Stimulated activated CD4-positive, alpha-beta T cell treated with anti-CD3 and anti-CD28 coated beads, Interleukin-2, amount 100 ng/mL, for 4 hours (primary cell): ENCODE data around the gene PXMP4.

Source experiments
- DNase-seq: peaks from one replicate; pipeline ENCODE4 v3.0.0-alpha.2; 2020; ENCODE audit warnings: low read depth

Gene PXMP4

GRCh38 chr20:33732166-33732970 is 12.3 kb upstream of the PXMP4 start:
- DNase-seq: peak; percentile 71

GRCh38 chr20:33731693-33732165 is 11.6 kb upstream of the PXMP4 start, which contains the start of gene ZNF341:
Gene ZNF341 (plus strand): TSS chr20:33731996. CDS start chr20:33732022, 26 bp downstream.
- peak; percentile 84 for DNase-seq

GRCh38 chr20:33730946-33731692 is 11.0 kb upstream of the PXMP4 start:
- no peak for DNase-seq

GRCh38 chr20:33729101-33729500 is 9.0 kb upstream of the PXMP4 start:
- no peak for DNase-seq

- no peak for DNase-seq
These were observed 8.4 kb upstream of the PXMP4 start for GRCh38 chr20:33728463-33728862.

- DNase-seq: no peak
These were observed 7.7 kb upstream of the PXMP4 start for GRCh38 chr20:33727806-33728205.

GRCh38 chr20:33727115-33727479 is 7.0 kb upstream of the PXMP4 start:
- DNase-seq: no peak

GRCh38 chr20:33725607-33726264 is 5.6 kb upstream of the PXMP4 start:
- DNase-seq: no peak

GRCh38 chr20:33724439-33725094 is 4.5 kb upstream of the PXMP4 start:
- DNase-seq: no peak

GRCh38 chr20:33721391-33722140 is 1.5 kb upstream of the PXMP4 start:
- no peak for DNase-seq

- no peak for DNase-seq
These were observed 677 bp downstream of the PXMP4 start for GRCh38 chr20:33719277-33719988.

- DNase-seq: no peak
These were observed 3.6 kb downstream of the PXMP4 start for GRCh38 chr20:33716498-33716897.

- DNase-seq: no peak
These were observed 6.2 kb downstream of the PXMP4 start for GRCh38 chr20:33713865-33714367.

GRCh38 chr20:33711446-33711738 is 8.7 kb downstream of the PXMP4 start:
- DNase-seq: no peak

GRCh38 chr20:33710681-33711445 is 9.2 kb downstream of the PXMP4 start:
- no peak for DNase-seq

- DNase-seq: no peak
These were observed 10.1 kb downstream of the PXMP4 start for GRCh38 chr20:33709905-33710541.

GRCh38 chr20:33709398-33709797 is 10.7 kb downstream of the PXMP4 start:
- no peak for DNase-seq

- no peak for DNase-seq
These were observed 12.4 kb downstream of the PXMP4 start for GRCh38 chr20:33707668-33708067.

- DNase-seq: no peak
These were observed 15.7 kb downstream of the PXMP4 start for GRCh38 chr20:33704197-33704924.
